Right lobe of liver (tissue), 4 donors: ENCODE data around the gene ALOX15.

Source experiments
- POLR2A ChIP-seq: fragments of 450-650 bp; IDR thresholded peaks from one replicate; pipeline ENCODE4 v1.6.1; 2017; ENCODE audit warnings: antibody characterized with exemption, mild to moderate bottlenecking
- TF ChIP-seq, protein P1 (sequence below), 4 donors: fragments of 200-600 bp in 3 of 4; fragments of 450-650 bp in 1 of 4; IDR thresholded peaks; one replicate each; pipeline versions ENCODE4 v1.5.1 to v1.8.0; 2016 to 2022; ENCODE audit warnings: antibody characterized with exemption in 4 of 4, mild to moderate bottlenecking in 2 of 4
- donor health status: DM: no; HTN: no; CAD: no.
- donor health status: DM: no; HTN: no; CAD: no.
- donor health status: DM: no; HTN: yes; CAD: no.

DNA sequence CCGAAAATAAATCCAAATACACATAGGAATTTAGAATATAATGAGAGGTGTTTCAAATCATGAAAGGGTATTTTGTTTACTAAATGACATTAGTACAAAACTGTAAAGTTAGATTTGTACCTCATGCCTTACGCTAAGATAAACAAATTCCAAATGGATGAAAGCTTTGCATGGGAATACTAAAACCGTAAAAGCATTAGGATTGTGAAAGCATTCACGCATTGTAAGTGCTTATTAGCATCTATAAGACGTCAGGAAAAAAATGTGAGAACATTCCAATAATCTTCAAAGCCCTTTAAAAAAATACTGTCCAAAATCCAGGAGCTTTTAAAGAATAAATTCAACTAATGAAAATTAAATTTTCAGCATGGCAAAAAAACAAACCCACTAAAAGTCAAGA lies 24.8 kb upstream of the ALOX15 start:
- TF ChIP-seq, protein P1, sequence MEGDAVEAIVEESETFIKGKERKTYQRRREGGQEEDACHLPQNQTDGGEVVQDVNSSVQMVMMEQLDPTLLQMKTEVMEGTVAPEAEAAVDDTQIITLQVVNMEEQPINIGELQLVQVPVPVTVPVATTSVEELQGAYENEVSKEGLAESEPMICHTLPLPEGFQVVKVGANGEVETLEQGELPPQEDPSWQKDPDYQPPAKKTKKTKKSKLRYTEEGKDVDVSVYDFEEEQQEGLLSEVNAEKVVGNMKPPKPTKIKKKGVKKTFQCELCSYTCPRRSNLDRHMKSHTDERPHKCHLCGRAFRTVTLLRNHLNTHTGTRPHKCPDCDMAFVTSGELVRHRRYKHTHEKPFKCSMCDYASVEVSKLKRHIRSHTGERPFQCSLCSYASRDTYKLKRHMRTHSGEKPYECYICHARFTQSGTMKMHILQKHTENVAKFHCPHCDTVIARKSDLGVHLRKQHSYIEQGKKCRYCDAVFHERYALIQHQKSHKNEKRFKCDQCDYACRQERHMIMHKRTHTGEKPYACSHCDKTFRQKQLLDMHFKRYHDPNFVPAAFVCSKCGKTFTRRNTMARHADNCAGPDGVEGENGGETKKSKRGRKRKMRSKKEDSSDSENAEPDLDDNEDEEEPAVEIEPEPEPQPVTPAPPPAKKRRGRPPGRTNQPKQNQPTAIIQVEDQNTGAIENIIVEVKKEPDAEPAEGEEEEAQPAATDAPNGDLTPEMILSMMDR (IDR thresholded peaks at IDR 0.05), result no peak
- TF ChIP-seq POLR2A, result no peak
